Astrocyte of the cerebellum (primary cell): ENCODE results near the gene DIP2C.
"Not testable (repeated sequence)": the region's sequence is repeated elsewhere in the genome, so short reads cannot be mapped to it uniquely, and the experiment has no call there.

Experiments
- DNase-seq: peaks from one replicate; pipeline ENCODE4 v3.0.0-alpha.2; 2011; ENCODE audit warnings: low read depth
- H3K4me3 ChIP-seq: 2 replicates; pipeline ENCODE4 v1.5.1; 2011; ENCODE audit warnings: mild to moderate bottlenecking, low read depth, low read length, moderate library complexity
- in situ Hi-C: cut with HindIII; loops from 2 replicates; pipeline ENCODE4 v1.10.0; 2017; ENCODE audit warnings: low sequenced_read_pairs
- TF ChIP-seq, protein P1 (sequence below): IDR thresholded peaks from 2 replicates; pipeline ENCODE4 v1.5.1; 2012; ENCODE audit warnings: low read length, low read depth, moderate library complexity, mild to moderate bottlenecking; ENCODE audit errors: missing control alignments

The DIP2C gene

GRCh38 chr10:533611-534010 lies 155.9 kb downstream of the DIP2C start:
- in situ Hi-C loops: no loop called here
- TF ChIP-seq, protein P1, sequence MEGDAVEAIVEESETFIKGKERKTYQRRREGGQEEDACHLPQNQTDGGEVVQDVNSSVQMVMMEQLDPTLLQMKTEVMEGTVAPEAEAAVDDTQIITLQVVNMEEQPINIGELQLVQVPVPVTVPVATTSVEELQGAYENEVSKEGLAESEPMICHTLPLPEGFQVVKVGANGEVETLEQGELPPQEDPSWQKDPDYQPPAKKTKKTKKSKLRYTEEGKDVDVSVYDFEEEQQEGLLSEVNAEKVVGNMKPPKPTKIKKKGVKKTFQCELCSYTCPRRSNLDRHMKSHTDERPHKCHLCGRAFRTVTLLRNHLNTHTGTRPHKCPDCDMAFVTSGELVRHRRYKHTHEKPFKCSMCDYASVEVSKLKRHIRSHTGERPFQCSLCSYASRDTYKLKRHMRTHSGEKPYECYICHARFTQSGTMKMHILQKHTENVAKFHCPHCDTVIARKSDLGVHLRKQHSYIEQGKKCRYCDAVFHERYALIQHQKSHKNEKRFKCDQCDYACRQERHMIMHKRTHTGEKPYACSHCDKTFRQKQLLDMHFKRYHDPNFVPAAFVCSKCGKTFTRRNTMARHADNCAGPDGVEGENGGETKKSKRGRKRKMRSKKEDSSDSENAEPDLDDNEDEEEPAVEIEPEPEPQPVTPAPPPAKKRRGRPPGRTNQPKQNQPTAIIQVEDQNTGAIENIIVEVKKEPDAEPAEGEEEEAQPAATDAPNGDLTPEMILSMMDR: no peak
- no peak overlapping the region for H3K4me3 ChIP-seq
- DNase-seq: no peak

GRCh38 chr10:533186-533585 lies 156.3 kb downstream of the DIP2C start:
- H3K4me3 ChIP-seq: no peak overlapping the region
- no peak for DNase-seq
- in situ Hi-C loops: no loop called here
- TF ChIP-seq, protein P1: no peak

- DNase-seq, in situ Hi-C loops, H3K4me3 ChIP-seq: not testable (repeated sequence)
Measured at GRCh38 chr10:532331-532730, 157.1 kb downstream of the DIP2C start.

- TF ChIP-seq, protein P1: no peak
- in situ Hi-C loops: no loop called here
- no peak for DNase-seq
- no peak overlapping the region for H3K4me3 ChIP-seq
Measured at GRCh38 chr10:531541-531940, 157.9 kb downstream of the DIP2C start.

DNA sequence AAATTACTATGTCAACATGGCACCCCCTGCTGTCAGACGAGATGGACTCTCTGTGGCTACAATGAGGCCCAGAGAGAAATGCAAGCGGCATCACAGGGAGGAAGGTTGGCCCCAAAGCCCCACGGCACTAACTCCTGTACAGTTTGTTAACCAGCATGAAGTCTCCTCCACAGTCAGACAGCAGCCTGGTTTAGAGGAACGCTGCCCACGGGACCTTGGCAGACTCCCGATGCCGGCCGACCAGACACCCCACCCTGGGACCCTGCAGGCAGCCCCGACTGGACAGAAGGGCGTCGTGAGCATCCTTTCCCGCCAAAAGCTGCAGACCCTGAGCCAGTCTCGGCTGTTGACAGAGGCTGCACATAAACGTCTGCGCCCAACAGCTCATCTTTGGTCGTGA lies 158.8 kb downstream of the DIP2C start:
- in situ Hi-C loops: no loop called here
- TF ChIP-seq, protein P1: no peak
- no peak for DNase-seq
- H3K4me3 ChIP-seq: no peak overlapping the region

GRCh38 chr10:529468-530230 lies 159.8 kb downstream of the DIP2C start:
- in situ Hi-C loops: loop anchor here (5.0 kb wide), 1 partner anchor 68 kb away; no protein-coding TSS in a partner anchor
- no peak for DNase-seq
- TF ChIP-seq, protein P1: no peak
- no peak overlapping the region for H3K4me3 ChIP-seq

DNA sequence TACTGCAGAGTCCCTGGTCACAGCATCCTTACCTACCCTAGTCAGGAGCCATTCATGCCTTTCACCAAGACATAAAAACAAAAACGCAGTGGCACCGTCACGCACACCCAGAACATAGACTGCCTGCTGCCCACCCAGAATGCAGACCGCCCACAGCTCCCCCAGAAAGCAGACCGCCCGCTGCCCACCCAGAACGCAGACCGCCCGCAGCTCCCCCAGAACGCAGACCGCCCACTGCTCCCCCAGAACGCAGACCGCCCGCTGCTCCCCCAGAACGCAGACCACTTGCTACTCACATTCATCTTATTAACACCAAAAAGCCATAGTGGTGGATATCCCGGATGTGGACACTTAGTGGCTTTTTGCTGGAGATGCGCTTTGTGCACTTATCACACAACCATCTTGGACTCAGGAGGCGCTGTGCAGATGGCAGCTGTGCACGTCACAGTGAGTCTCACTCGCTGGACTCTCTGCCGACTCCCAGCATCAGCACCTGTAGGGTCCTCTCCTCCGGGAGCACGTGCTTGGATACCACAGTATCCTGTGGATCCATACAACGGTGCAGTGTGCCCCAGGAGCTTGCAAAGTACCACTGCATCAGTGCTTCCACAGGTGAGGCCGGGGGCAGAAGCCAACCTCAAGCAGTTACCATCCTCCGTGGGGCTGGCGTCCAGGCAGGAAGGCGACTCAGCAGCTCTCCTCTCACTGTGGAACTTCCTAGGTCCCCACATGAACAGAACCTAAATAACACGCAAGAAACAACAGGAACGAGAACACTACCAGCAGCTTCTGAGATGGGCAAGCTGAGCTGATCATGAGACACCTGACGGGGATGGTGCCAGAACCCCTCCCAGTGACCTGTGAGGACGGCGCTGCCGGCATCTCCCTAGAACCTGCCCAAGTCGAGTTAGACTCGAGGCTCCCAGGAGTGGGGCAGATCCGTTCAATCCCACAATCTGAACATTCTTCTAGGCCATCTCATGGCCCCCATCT lies 161.0 kb downstream of the DIP2C start:
- DNase-seq: no peak
- in situ Hi-C loops: loop anchor here (5.0 kb wide), 1 partner anchor 69 kb away; no protein-coding TSS in a partner anchor
- H3K4me3 ChIP-seq: no peak overlapping the region
- TF ChIP-seq, protein P1: no peak
